Left ventricle myocardium superior (tissue), 1 donor: ENCODE results near the gene BTF3L4. TPM values are rescaled to one million over a fixed set of nuclear protein-coding genes. Genes with fewer than 3 reads are reported as not detected.
"Not testable (repeated sequence)": the region's sequence is repeated elsewhere in the genome, so short reads cannot be mapped to it uniquely, and the experiment has no call there.

ENCODE experiments used
- ATAC-seq: fragments of 200-7000 bp; cut with Tn5 transposase; one replicate; pipeline ENCODE4 v1.9.1; 2020; ENCODE audit warnings: mild to moderate bottlenecking, moderate library complexity
- DNase-seq: peaks from one replicate; pipeline ENCODE4 v3.0.0-alpha.2; 2020
- intact Hi-C: fragments of 100-400 bp; cut with micrococcal nuclease; formaldehyde crosslinking; loops from one replicate; pipeline ENCODE4 v1.11.0; 2022
- long read RNA-seq: library from polyadenylated mRNA; unstranded; transcript quantifications from one replicate; pipeline ENCODE4 v2.0.0, GENCODE V29; 2021
- total RNA-seq: library from RNA; stranded (reverse); fragmentation: NEBNext Ultra II Directional; extraction: Animal tissue kit (Norgen Biotek cat#: 25700); gene quantifications from one replicate; pipeline ENCODE4 v1.2.1, GENCODE V29; 2021
- donor health status: DM: no; HTN: yes; CAD: no; lungs with severe emphysema.

The BTF3L4 gene
- total RNA-seq, result 30.8 TPM
- long read RNA-seq, full-length matches to known transcripts, result 54 of 58 reads
- long read RNA-seq, partial matches to known transcripts, result 3 of 58 reads
- long read RNA-seq, other reads (novel, unspliced or antisense), result 1 of 58 reads

DNA sequence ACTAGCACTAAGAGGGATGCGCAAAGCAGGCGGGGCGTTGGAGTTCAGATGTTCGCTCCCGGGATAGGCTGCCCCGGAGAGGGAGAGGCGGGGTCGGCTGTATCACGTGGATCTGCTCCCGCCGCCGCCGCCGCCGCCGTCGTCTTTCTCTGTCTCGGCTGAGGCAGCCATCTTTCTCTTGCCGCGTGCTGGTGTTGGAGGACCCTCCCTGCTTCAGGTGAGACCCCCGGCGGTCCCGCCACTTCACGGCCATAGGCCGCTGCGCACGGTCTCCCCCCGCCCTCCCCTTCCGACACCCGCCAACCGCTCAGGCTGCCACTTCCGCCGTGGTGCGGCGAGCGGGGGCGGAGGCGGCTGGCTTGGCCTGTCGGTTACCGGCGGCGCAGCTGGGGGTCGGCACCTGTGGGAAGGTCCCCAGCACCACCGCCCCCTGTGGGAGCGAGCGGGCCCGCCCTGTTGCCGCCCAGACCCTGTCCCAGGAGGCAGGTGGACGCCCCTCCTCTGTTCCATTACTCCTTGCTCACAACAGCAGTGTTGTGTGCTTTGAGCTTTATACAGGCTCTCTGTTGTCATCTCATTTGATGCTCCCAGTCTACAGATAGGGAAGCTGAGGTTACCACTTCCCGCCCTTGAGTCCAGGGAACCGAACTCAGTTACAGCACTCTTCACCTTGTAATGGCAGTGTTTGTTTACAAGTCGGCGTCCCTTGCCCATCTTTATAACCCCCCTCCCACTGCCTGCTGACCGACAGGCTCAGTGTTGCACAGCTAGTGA is at the start of gene BTF3L4:
Gene BTF3L4, plus strand, starts transcription at position 133 of the 774 bp plus-strand sequence. CDS start 3,553 bp downstream, outside the sequence.
- intact Hi-C loops, result no loop called here
- peak; percentile 98 for ATAC-seq
- peak; percentile 97 for DNase-seq

GRCh38 chr1:52007215-52008002 is 48.7 kb upstream of the BTF3L4 start:
- intact Hi-C loops, result no loop called here
- ATAC-seq (no peak), DNase-seq (no peak)

GRCh38 chr1:52008071-52008809 is 47.9 kb upstream of the BTF3L4 start:
- ATAC-seq, result no peak
- intact Hi-C loops, result no loop called here
- no peak for DNase-seq

- no peak for ATAC-seq
- intact Hi-C loops, result no loop called here
- DNase-seq, result no peak
Observed at GRCh38 chr1:52022133-52022532, 34.0 kb upstream of the BTF3L4 start.

DNA sequence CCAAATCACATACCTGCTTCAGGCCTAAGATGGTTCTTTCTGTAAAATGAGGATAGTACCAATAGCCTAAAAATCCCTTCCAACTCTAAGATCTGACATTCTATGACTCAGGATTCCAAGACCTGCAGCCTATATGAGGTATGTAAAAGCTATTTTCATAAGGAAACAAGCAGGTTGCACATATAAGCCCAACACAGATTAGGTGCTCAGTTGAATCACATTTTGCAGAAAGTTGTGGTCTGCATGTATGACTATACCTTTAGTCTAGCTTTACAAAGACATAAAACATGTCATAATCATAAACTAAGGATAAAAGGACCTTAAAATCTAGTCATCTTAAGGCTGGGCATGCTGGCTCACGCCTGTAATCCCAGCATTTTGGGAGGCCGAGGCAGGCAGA is 29.8 kb upstream of the BTF3L4 start:
- intact Hi-C loops, result no loop called here
- DNase-seq (no peak), ATAC-seq (no peak)

DNA sequence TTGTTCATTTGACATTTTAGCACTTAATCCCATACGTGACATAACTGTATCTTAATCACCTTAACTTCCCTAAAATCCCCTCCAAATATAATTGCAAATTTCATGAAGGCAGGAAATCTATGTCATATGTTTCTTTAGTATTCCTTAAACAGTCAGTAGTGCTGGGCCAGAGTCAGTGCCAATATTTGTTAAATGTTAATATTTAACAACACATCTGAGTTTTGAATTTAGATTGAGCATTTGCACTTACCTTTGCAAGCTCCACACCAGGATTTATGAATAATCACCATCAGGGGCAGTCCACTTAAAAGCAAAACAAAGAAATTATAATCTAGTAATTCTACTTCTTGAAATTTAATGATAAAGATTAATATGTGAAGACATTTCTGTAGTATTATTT is 27.8 kb upstream of the BTF3L4 start:
- ATAC-seq (no peak), DNase-seq (no peak)
- intact Hi-C loops, result no loop called here

DNA sequence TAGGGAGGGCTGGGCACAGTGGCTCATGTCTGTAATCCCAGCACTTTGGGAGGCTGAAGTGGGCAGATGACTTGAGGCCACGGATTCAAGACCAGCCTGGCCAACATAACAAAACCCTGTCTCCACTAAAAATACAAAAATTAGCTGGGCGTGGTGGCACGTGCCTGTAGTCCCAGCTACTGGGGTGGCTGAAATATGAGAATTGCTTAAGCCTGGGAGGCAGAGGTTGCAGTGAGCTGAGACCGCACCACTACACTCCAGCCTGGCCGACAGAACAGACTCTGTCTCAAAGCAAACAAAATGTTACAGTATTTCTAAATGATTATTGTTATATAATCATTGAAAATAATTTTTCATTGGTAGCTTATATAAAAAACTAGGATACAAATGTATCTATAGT is 27.3 kb upstream of the BTF3L4 start:
- ATAC-seq, intact Hi-C loops, DNase-seq: not testable (repeated sequence)

DNA sequence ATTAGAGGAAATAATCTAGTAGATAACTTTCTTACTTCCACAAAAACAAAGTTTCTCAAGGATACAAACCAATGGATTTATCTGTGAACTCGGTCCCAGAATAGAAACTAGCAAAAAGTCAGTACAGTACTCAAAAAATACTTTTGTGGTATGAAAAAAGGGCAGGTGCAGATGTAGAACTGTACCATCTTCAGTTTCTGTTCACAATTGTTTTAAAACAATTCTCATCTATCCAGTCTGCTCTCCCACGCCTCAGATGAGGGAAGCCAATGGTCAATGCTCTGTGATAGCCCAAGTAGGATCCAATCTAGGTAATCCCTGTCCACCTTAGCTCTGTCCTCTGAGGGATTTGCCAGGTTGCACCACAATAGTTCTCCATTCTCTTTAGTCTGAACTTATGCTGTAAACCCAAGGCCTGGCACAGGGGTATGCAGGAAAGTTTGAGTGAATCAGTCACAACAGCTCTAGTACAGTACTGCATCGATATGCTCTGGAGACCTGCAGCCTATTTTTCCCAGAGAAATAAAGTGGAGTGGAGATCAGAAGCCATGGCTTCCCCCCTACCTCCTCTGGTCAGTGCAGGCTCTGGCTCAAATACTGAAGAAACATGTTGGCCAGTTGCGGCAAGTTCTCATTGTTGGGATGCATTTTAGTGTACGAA is 23.8 kb upstream of the BTF3L4 start:
- intact Hi-C loops, result no loop called here
- DNase-seq (no peak), ATAC-seq (no peak)

GRCh38 chr1:52032785-52033131 is 23.3 kb upstream of the BTF3L4 start:
- ATAC-seq (peak; percentile 59), DNase-seq (peak; percentile 48)
- intact Hi-C loops, result no loop called here

DNA sequence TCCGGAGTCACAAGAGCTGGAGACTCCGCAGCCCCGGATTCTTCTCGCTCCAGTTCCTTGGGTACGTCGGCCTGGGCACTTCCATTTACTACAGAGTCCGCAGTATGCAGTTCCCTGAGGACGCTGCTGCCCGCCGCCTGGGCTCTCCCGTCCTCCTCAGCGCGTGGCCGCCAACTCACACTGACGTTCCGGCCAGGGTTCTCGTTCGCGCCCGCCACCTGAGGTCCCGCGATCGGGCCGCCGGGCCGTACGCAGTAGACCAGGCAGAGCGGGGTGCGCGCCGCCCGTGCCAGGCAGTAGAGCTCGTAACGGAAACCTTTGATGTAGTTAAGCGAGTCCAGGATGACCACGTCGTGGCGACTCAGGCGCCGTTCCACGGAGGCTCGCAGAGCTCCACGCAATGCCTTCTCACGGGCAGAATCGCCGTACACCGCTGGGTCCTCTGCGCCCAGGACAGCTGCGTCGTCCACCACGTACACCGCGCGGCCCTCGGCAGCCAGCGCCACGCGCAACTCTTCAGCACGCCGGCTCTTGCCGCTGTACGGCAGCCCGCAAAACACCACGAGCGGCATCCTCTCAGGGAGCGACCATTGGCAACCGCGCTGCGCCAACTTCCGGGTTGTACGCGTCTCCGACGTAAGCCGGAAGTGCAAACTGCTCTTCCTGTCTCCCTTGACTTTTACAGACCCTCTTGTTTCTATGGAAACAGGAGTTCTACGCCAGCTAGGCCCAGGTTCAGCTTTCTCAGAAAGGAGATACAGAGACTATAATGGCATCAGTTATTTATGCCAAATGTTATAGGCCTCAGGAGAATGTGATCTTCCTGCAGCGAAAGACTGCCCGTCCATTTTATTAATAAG is 22.7 kb upstream of the BTF3L4 start, which contains the start of gene KTI12:
Gene KTI12, minus strand, starts transcription at position 621 of the 860 bp plus-strand sequence. Its CDS starts 49 bp downstream, at position 572.
- intact Hi-C loops, result no loop called here
- peak; percentile 93 for DNase-seq
- ATAC-seq, result peak; percentile 97

DNA sequence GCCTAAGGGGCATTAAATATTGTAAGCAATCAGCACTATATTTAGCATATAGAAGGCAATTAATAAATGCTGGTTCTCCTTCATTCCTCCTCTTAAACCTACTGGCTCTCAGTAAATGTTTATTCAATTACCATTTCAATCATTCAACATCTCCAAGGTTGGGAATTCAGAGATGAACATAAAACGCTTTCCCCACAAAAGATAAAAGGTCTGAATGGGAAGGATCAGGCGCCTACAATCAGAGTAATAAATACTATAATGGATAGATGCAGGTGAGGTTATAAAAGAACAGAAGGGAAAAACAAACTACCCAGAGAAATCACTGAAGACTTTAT is 22.1 kb upstream of the BTF3L4 start:
- ATAC-seq, result no peak
- intact Hi-C loops, result no loop called here
- DNase-seq, result no peak

- intact Hi-C loops, result no loop called here
- DNase-seq (no peak), ATAC-seq (no peak)
Observed at GRCh38 chr1:52037402-52037814, 18.7 kb upstream of the BTF3L4 start.

GRCh38 chr1:52037909-52038308 is 18.2 kb upstream of the BTF3L4 start:
- DNase-seq (no peak), ATAC-seq (no peak)
- intact Hi-C loops, result no loop called here

DNA sequence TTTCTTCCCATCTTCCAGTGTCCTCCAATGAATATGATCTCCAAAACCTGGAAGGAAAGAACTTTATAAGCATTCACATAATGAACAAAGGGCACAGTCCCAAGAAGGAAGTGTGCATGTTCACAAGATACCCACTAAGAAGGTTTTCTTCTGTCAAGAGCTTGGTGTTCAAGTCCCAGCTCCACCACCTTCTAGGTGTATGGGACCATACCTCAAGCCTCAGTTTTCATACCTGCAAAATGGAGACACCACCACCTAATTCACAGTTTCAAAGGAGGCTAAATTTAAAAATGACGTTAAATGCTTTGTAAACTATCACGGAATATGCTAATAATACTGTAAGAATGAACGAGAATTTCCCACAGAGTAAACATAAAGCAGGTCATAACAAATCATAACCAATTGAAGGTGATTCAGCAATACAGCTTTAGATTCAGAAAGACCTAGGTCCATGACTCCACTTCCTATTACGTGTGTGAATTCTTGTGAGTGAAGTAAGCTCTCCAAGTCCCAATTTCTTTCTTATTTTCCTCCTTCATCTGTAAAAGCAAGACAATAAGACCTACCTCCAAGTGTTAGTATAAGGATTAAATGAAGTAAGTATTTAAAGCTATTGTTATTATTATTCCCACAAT is 14.4 kb upstream of the BTF3L4 start:
- intact Hi-C loops, result no loop called here
- ATAC-seq (no peak), DNase-seq (no peak)

DNA sequence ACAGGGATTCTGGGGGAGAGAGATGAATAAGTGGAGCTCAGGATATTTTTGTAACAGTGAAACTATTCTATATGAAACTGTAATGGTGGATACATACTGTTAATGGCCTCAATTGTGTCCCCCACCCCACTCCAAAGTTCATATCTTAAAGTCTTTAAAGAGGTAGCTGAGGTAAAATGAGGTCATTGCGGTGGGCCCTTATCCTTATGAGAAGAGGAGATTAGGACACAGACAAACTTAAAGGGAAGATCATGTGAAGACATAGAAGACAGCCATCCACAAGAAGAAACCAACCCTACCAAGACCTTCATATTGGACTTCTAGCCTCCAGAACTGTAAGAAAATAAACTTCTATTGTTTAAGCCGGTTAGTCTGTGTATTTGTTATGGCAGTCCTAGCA is 10.9 kb upstream of the BTF3L4 start:
- DNase-seq, result no peak
- intact Hi-C loops, result no loop called here

GRCh38 chr1:52045666-52046195 is 10.4 kb upstream of the BTF3L4 start:
- DNase-seq, intact Hi-C loops, ATAC-seq: not testable (repeated sequence)

More for the DNA sequence above, 10.9 kb upstream of the BTF3L4 start:
- ATAC-seq, result no peak

DNA sequence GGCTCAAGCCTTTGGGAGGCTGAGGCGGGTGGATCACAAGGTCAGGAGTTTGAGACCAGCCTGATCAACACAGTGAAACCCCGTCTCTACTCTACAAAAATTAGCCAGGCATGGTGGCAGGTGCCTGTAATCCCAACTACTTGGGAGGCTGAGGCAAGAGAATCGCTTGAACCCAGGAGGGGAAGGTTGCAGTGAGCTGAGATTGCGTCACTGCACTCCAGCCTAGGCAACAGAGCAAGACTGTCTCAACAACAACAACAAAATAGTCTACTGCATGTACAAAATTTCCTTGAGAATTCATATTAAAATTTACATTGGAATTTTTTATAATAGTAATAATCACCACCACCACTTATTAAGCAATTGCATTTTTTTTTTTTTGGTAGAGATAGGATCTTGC is 6.8 kb upstream of the BTF3L4 start:
- DNase-seq, intact Hi-C loops, ATAC-seq: not testable (repeated sequence)
